AML-193 (cell line): ENCODE measurements around the gene SBF2.
"Not testable (repeated sequence)": the region's sequence is repeated elsewhere in the genome, so short reads cannot be mapped to it uniquely, and the experiment has no call there.

Experiments used
- DNase-seq, 2 experiments: peaks; one replicate each; lab custom pipeline; 2025; lab: John Stamatoyannopoulos, UW

Gene SBF2

GRCh38 chr11:9952511-9953196 is 341.4 kb downstream of the SBF2 start:
- no peak for DNase-seq

DNA sequence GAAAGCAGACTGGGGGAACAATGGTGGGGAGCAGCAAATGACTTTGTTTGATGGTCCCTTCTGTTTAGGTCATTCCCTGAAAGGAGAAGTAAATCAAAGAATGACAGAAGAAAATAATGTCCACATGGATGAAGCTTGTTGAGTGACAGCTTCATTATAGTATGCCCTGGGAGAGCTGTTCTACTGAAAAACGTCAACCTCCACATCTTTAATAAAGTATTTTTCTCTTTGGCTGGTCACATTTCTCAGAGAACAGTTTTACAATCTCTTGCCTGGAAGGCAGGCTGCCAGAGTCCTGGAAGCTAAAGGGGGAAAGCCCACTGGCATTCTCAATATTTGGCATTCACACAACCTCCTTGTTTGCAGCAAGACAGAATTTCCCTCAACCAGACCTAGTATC is 342.2 kb downstream of the SBF2 start:
- no peak for DNase-seq

DNA sequence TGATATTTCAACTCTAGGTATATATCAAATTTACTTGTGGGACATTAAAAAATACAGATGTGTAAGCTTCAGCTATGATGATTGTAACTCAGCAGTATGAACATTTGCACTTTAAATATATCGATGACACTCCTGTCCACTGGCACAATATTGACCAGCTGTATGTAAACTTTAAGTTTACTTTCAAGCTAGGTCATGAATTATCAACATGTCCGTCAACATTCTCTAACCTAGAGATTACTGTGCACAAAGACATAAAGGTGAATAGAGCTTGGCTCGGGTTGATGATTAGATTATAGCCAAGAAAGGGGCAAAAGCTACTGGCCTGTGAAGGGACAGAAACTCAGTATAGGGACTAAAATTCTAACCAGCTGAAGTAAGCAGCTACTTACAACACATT is 343.6 kb downstream of the SBF2 start:
- no peak for DNase-seq

DNA sequence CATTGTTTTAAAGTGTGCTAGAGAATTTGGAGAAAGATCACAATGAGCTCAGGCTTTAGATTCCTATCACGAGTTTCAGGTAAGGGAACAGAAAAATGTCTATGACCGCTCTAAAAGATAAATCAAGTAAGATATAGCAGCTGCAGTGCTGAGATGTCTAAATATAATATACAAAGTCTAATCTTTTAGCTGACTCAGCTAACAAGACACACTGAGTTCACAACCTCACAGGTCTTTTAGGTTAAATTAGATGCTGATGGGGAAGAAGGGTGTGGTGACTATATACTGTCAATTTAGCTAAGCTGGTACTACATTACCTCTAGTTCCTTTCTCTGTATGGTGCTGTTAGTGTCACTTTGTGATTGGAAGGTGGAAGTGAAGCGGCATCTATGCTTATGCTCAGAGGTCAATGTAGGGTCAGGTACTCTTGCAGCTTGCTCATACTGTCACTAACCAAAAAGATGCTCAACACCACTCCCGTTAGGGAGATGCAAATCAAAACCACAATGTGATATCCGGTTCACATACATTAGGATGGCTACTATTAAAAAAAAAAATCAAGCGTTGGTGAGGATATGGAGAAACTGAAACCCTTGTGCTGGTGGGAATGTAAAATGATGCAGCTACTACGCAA is 346.7 kb downstream of the SBF2 start:
- DNase-seq = no peak

- not testable (repeated sequence) for DNase-seq
Measured at GRCh38 chr11:9945680-9946079, 348.3 kb downstream of the SBF2 start.

DNA sequence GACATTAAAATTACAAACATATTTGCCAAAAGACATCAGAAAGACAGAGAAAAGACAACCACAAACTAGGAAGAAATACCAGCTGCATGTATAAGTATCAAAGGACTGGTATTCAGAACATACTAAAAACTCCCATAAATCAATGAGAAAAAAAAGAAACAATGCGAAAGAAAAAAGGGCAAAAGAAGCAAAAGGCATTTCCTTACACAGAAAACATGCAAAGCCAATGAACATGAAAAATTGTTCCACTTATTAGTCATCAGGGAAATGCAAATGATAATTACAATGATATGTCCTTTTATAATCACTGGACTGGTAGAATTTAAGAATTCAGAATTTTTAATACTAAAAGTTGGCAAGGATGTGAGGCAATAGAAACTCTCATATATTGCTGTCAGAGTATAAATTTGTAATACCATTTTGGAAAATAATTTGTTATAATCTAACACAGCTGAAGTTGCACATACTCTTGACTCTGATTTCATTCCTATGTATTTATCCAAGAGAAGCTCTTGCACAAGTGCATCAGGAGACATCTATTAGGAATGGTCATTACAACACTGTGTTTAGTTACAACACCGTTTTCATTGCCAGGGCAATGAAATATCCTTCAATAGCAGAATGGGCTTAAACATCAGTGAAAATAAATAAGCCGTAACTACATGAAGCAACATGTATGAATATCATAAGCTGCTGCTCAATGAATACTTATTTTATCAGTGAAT is 350.5 kb downstream of the SBF2 start:
- no peak for DNase-seq

- DNase-seq = no peak
Measured at GRCh38 chr11:9941991-9942390, 352.0 kb downstream of the SBF2 start.

DNA sequence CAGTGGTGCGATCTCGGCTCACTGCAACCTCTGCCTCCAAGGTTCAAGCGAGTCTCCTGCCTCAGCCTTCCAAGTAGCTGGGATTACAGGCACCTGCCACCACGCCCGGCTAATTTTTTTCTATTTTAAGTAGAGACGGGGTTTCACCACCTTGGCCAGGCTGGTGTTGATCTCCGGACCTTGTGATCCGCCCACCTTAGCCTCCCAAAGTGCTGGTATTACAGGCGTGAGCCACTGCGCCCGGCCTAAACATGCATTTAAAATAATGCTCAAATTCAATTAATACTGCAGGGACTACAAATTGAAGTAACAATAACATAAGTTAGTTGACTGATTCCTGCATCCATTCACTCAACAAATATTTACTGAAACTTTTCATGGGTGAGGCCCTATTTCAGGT is 354.9 kb downstream of the SBF2 start:
- DNase-seq = not testable (repeated sequence)

DNA sequence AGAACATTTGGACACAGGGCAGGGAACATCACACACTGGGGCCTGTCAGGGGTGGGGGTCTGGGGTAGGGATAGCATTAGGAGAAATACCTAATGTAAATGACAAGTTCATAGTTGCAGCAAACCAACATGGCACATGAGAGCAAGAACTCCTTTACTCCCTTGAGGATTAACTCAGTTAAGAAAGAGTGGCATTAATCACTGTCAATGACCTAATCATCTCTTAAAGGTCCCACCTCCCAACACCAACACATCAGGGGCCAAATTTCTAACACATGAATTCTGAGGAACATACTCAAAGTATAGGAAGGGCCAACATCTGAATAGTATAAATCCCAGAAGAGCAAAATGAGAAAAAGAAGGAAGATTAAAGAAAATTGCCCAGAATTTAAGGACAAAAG is 357.3 kb downstream of the SBF2 start:
- DNase-seq = no peak

- not testable (repeated sequence) for DNase-seq
Measured at GRCh38 chr11:9932843-9933242, 361.2 kb downstream of the SBF2 start.

- DNase-seq = not testable (repeated sequence)
Measured at GRCh38 chr11:9930562-9931331, 363.3 kb downstream of the SBF2 start.

GRCh38 chr11:9927670-9928069 is 366.3 kb downstream of the SBF2 start:
- no peak for DNase-seq

- no peak for DNase-seq
Measured at GRCh38 chr11:9923280-9923679, 370.7 kb downstream of the SBF2 start.

GRCh38 chr11:9922806-9923205 is 371.2 kb downstream of the SBF2 start:
- DNase-seq = no peak

- no peak for DNase-seq
Measured at GRCh38 chr11:9916480-9916879, 377.5 kb downstream of the SBF2 start.

GRCh38 chr11:9914064-9914463 is 380.0 kb downstream of the SBF2 start:
- no peak for DNase-seq

GRCh38 chr11:9905960-9906791 is 387.8 kb downstream of the SBF2 start:
- no peak for DNase-seq

GRCh38 chr11:9905501-9905951 is 388.5 kb downstream of the SBF2 start:
- DNase-seq = no peak

GRCh38 chr11:9903579-9903978 is 390.4 kb downstream of the SBF2 start:
- no peak for DNase-seq

GRCh38 chr11:9901943-9902342 is 392.1 kb downstream of the SBF2 start:
- no peak for DNase-seq

DNA sequence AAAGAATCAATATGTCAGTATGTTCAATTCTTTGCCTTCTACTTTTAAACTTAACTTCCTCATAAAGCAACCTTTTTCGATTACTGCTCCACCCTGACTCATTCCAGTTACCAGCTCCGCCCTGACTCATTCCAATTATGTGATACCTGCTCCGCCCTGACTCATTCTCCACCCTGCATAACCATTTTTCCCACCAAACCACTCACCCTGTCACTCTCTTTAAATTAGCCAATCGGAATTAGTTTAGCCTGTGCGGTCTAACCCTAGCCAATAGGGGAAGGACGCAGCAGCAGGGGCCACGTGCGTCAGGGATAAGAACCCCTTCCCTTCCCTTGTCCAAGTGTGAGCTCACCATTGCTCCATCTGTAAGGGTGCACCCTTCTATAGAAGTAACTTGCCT is 393.8 kb downstream of the SBF2 start:
- DNase-seq = not testable (repeated sequence)
